ENCODE results near the gene BBOX1. TPM values are rescaled to one million over a fixed set of nuclear protein-coding genes. Genes with fewer than 3 reads are reported as not detected.
A peak's percentile ranks its signal among the peaks of the same experiment; 100 is the strongest.

Gene BBOX1
- total and polyA plus RNA-seq, 2 of the 4 experiments (the other 2 are of a cell fraction): not detected

DNA sequence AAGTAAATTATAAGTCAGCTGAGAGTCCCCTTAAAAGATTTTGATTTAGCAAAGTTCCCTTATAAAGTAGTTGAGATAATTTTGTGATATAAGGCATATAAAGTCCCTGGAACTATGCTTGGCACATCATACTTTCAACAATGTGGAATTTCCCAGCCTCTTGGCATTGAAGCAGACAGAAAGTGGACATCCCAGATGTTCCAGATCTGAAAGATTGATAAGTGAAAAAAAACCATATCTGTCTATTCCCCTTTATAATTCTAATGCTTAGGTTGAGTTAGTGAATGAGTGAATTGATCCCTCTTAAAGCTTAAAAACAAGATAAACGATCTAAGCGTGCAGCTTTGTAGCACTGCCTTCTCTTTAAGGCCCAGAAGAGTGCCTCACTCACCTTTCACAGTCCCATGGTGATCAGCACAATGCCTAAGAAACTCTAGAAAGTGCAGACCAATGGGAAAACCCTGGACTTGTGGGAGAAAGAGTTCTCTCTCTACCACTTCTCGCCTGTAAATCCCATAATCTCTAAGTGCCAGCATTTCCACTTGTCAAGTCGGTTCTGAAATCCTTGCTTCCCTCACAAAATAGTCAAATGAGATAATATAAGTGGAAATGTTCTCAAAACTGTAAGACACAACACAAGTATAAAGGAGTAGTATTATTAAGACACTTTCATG, 28.9 kb upstream of the BBOX1 start:
- ATAC-seq (ENCODE audit: low read depth) (peak; percentile 34), DNase-seq (no peak)
- Histone ChIP-seq H4K8ac (ENCODE audit: low read depth in 2 of 2, low read length in 2 of 2) (peak overlapping the region; percentile 5 to 64), H2BK15ac (ENCODE audit: low read depth, low read length) (peak overlapping the region; percentile 47), H4K5ac (ENCODE audit: low read depth, low read length) (peak overlapping the region; percentile 41; the same call in 1 of the 2 replicates), H3K36me3 (ENCODE audit: control insufficient read depth, insufficient read depth, low read length) (no peaks in the 10 kb centered on the region), H2BK120ac (ENCODE audit: low read depth, low read length) (peak overlapping the region; percentile 43; the same call in 1 of the 2 replicates), H4K91ac (ENCODE audit: insufficient read depth, low read depth, low read length) (0 out of 2 replicates have a peak overlapping the region, but pooled peaks have one; percentile 29), H3K9me3 (ENCODE audit: control insufficient read depth, insufficient read depth, low read length) (no peaks in the 10 kb centered on the region), H3K4ac (ENCODE audit: low read depth, low read length) (peak overlapping the region; percentile 72), H3K4me2 (ENCODE audit: low read depth, low read length) (peak overlapping the region; percentile 75), H3K4me1 (ENCODE audit: control insufficient read depth, insufficient read depth, low read length) (peaks cover 5% of the 10 kb centered on the region), H3K18ac (ENCODE audit: low read depth, low read length) (peak overlapping the region; percentile 63), H3K27me3 (ENCODE audit: control insufficient read depth, insufficient read depth, low read length) (no peaks in the 10 kb centered on the region), H3K23ac (ENCODE audit: low read depth, low read length) (peak overlapping the region; percentile 55; the same call in 1 of the 2 replicates), H2AFZ (replicated peaks; ENCODE audit: low read length, poor library complexity) (no peak overlapping the region), H3K27ac (ENCODE audit: insufficient read depth, low read length) (peak overlapping the region; percentile 78; the same call in 1 of the 2 replicates), H4K20me1 (ENCODE audit: insufficient read depth, low read length) (no peaks in the 10 kb centered on the region), H2AK9ac (replicated peaks; ENCODE audit: low read depth, low read length, poor library complexity) (no peak overlapping the region), H3K79me1 (ENCODE audit: low read depth in 1 of 2, low read length in 2 of 2) (no peaks in the 10 kb centered on the region), H3K14ac (replicated peaks; ENCODE audit: low read depth, low read length) (peak overlapping the region; percentile 53; the same call in 1 of the 2 replicates), H2BK5ac (ENCODE audit: low read depth, low read length, poor library complexity, severe bottlenecking) (peak overlapping the region; percentile 44), H3K9ac (ENCODE audit: low read depth, low read length) (peak overlapping the region; percentile 58), H3K4me3 (ENCODE audit: insufficient read depth, low read depth, low read length) (no peak overlapping the region), H3K9me1 (ENCODE audit: insufficient read depth, low read length) (peaks cover 3% of the 10 kb centered on the region; the same call in 1 of the 2 replicates), H2AK5ac (ENCODE audit: low read depth, low read length) (peak overlapping the region; percentile 15; the same call in 1 of the 2 replicates), H3K56ac (ENCODE audit: extremely low read depth, insufficient read depth, low read length) (peak overlapping the region; percentile 57; the same call in 1 of the 2 replicates), H2BK20ac (ENCODE audit: low read depth, low read length) (peak overlapping the region; percentile 58)
- dilution Hi-C loops (cut with HindIII; ENCODE audit: low sequenced_read_pairs, unreplicated experiment) (no loop called here), intact Hi-C loops (cut with micrococcal nuclease) (loop anchor here (1.0 kb wide), 1 partner anchor 255 kb away; no protein-coding TSS in a partner anchor), in situ Hi-C loops (cut with MboI; ENCODE audit: low sequenced_read_pairs) (no loop called here)
- ChIA-PET POLR2A (ENCODE audit: unreplicated experiment) (no interaction called here), CTCF (no interaction called here)
- WGBS, 2 experiments (ENCODE audit: extremely low coverage in 2 of 2, insufficient read length in 1 of 2): no CpG with 5 or more reads among the region's 4 CpGs
- BruUV-seq (replicated peaks): no TSS peak
- TF ChIP-seq, protein P1, sequence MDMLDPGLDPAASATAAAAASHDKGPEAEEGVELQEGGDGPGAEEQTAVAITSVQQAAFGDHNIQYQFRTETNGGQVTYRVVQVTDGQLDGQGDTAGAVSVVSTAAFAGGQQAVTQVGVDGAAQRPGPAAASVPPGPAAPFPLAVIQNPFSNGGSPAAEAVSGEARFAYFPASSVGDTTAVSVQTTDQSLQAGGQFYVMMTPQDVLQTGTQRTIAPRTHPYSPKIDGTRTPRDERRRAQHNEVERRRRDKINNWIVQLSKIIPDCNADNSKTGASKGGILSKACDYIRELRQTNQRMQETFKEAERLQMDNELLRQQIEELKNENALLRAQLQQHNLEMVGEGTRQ (IDR thresholded peaks at IDR 0.05; ENCODE audit: low read depth, low read length): no peak
- TF ChIP-seq POLR2A (IDR thresholded peaks at IDR 0.05; ENCODE audit: low read depth, low read length) (no peak), SMC3 (IDR thresholded peaks at IDR 0.05; ENCODE audit: low read depth, low read length) (no peak), MAFK (IDR thresholded peaks at IDR 0.05; ENCODE audit: low read depth, low read length) (no peak), RAD21 (IDR thresholded peaks at IDR 0.05; ENCODE audit: low read length) (no peak), CTCF (conservative IDR thresholded peaks at IDR 0.05; ENCODE audit: low read depth, low read length) (no peak), FOS (IDR thresholded peaks at IDR 0.05; ENCODE audit: low read depth, low read length) (no peak), MAZ (IDR thresholded peaks at IDR 0.05; ENCODE audit: borderline replicate concordance, low read depth, low read length) (no peak), ELK1 (IDR thresholded peaks at IDR 0.05; ENCODE audit: borderline replicate concordance, low read depth, low read length) (no peak), CEBPB (IDR thresholded peaks at IDR 0.05; ENCODE audit: low read depth, low read length) (no peak), RCOR1 (IDR thresholded peaks at IDR 0.05; ENCODE audit: insufficient replicate concordance, low read length) (no peak), RFX5 (IDR thresholded peaks at IDR 0.05; ENCODE audit: low read depth, low read length) (no peak), MXI1 (IDR thresholded peaks at IDR 0.05; ENCODE audit: borderline replicate concordance, low read depth, low read length) (no peak), BHLHE40 (IDR thresholded peaks at IDR 0.05; ENCODE audit: low read depth, low read length) (no peak), NFE2L2 (IDR thresholded peaks at IDR 0.05; ENCODE audit: low read depth, low read length) (no peak)

Measured in IMR-90 (cell line).